ENCODE results near the gene C3orf22. TPM values are rescaled to one million over a fixed set of nuclear protein-coding genes. Genes with fewer than 3 reads are reported as not detected.

The C3orf22 gene
- total RNA-seq, 1 experiment from 2014 or later: not detected

DNA sequence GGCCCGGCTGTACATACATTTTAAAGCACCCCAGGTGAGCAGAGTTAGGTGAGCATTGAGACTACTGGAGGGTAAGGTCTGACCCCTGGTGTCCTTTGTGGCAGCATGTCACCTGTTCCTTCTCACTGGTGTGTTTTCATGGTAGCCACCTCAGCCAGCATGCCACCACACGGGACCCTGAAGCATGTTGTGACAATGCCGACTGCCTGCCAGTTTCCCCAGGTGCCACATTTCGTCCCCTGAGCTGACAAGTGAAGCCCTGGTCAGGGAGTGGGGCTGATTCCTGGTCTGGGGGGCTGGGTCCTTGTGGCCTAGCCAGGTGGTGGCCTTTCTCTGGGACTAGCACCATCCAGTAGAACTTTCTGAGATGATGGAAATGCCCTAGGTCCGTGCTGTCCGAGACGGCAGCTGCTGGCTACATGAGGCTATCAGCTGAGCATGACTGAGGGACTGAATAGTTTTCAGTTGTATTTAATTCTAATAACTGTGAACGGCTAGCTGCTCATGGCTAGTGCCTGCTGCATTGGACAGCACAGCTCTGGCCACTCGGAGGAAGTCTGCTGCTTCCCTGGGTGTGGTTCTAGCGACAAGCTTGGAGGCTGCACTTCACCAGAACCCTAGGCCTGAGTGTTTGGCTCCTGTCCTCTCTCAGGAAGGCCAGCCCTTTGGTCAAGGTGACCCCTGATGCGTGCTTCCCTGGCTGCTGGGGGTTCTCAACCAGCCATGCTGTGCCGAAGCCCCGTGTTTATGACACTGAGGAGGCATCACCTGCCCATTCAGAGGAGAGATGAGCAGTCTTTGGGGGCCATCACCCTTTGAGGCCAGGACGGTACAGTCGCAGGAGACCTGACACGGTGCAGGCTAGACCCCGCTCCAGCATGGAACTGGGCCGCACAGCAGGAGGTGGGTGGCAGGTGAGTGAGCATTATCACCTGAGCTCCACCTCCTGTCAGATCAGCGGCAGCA, 3.9 kb downstream of the C3orf22 start:
- ChIA-PET POLR2A (ENCODE audit: unreplicated experiment) (no interaction called here), CTCF (no interaction called here)
- no peaks in the 10 kb centered on the region for H3K36me3 ChIP-seq (ENCODE audit: low read depth)
- no TSS peak for BruUV-seq (replicated peaks)
- H3K27ac ChIP-seq: no peak overlapping the region
- H3K9me3 ChIP-seq (ENCODE audit: insufficient read depth, low read depth): no peaks in the 10 kb centered on the region
- no peaks in the 10 kb centered on the region for H3K4me1 ChIP-seq (replicated peaks; ENCODE audit: insufficient read depth)
- H2AFZ ChIP-seq: no peak overlapping the region
- no peak overlapping the region for H3K4me3 ChIP-seq
- peaks cover 27% of the 10 kb centered on the region for H3K27me3 ChIP-seq (ENCODE audit: insufficient read depth, low read depth)
- H3K79me2 ChIP-seq (ENCODE audit: low read depth): no peaks in the 10 kb centered on the region
- DNase-seq: no peak
- H4K20me1 ChIP-seq (ENCODE audit: insufficient read depth): no peaks in the 10 kb centered on the region
- H3F3A ChIP-seq (ENCODE audit: insufficient read depth, low read depth): no peaks in the 10 kb centered on the region
- no peak overlapping the region for H3K4me2 ChIP-seq
- no peaks in the 10 kb centered on the region for H3K9me2 ChIP-seq (ENCODE audit: insufficient read depth)
- TF ChIP-seq, protein P1, sequence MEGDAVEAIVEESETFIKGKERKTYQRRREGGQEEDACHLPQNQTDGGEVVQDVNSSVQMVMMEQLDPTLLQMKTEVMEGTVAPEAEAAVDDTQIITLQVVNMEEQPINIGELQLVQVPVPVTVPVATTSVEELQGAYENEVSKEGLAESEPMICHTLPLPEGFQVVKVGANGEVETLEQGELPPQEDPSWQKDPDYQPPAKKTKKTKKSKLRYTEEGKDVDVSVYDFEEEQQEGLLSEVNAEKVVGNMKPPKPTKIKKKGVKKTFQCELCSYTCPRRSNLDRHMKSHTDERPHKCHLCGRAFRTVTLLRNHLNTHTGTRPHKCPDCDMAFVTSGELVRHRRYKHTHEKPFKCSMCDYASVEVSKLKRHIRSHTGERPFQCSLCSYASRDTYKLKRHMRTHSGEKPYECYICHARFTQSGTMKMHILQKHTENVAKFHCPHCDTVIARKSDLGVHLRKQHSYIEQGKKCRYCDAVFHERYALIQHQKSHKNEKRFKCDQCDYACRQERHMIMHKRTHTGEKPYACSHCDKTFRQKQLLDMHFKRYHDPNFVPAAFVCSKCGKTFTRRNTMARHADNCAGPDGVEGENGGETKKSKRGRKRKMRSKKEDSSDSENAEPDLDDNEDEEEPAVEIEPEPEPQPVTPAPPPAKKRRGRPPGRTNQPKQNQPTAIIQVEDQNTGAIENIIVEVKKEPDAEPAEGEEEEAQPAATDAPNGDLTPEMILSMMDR (conservative IDR thresholded peaks at IDR 0.05): no peak
- TF ChIP-seq EZH2 (IDR thresholded peaks at IDR 0.05; ENCODE audit: low read depth): no peak
- intact Hi-C loops (cut with micrococcal nuclease; ENCODE audit: unreplicated experiment): no loop called here

DNA sequence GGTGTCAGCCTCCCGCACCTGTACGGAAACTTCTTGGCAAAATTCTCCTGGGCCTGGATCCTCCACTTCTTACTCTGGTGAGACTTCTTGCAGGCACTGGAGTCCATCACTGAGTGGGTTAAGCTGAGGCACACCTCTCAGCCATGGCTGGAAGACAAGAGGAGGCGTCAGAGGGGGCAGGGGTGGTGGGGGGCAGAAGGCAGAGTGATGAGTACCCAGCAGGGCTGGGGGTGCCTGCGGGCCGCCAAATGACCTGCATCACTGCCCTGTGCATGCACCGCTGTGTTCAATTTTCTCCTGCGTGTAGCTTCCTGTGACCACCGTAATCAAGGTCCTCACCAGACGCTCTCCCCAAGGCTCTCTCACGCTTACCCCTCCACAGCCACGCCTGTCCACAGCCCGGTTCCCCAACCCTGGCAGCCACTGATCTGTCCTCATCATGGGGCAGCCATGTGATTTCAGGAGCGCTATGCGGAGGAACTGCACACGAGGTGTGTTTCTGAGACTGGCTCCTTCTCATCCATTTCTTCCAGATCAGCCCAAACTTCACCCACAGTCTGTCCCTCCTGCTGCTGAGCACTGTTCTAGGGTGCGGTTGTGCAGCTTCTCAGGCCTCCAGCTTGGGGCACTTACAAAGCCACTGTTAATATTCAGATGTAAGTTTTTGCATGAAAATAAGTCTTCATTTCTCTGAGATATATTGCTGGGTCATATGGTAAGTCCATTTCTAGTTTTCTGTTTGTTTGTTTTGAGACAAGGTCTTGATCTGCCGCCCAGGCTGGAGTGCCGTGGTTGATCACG, 5.2 kb downstream of the C3orf22 start:
- TF ChIP-seq, protein P1 (conservative IDR thresholded peaks at IDR 0.05): no peak
- no peak for TF ChIP-seq EZH2 (IDR thresholded peaks at IDR 0.05; ENCODE audit: low read depth)

DNA sequence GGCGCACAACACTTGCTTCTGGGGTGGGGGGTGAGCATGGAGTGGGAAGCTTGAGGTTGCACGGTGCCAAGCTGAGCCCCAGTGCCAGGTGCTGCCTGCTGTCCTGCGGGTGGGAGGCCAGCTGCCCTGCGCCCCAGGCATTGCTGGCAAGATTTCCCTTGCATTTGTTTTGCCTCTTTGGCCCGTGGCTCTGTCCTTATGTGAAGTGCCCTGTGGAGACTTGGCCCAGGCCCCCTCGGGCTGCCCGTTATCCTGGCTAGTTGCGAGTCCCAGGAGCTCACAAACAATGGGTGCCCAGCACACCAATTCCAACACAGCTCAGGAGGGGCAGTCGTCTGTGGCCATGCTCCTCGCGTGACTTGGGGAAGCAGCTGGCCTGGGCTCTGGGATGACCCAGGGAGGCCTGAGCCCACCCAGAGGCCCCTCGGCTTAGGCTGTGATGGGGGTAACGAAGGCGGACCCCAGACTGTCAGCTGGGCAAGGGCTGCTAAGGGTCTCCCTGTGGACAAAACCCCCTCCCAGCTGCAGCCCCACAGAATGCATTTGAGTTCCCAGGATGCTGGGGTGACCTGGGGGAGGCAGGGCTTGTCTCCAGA, 5.9 kb downstream of the C3orf22 start:
- Histone ChIP-seq H4K20me1 (ENCODE audit: insufficient read depth) (no peaks in the 10 kb centered on the region; the same call in 1 of the 2 replicates), H3K9me2 (ENCODE audit: insufficient read depth) (no peaks in the 10 kb centered on the region), H3K27ac (no peak overlapping the region), H3K27me3 (ENCODE audit: insufficient read depth, low read depth) (peaks cover 44% of the 10 kb centered on the region), H3F3A (ENCODE audit: insufficient read depth, low read depth) (no peaks in the 10 kb centered on the region), H3K9me3 (ENCODE audit: insufficient read depth, low read depth) (no peaks in the 10 kb centered on the region), H2AFZ (no peak overlapping the region), H3K36me3 (ENCODE audit: low read depth) (no peaks in the 10 kb centered on the region), H3K79me2 (ENCODE audit: low read depth) (no peaks in the 10 kb centered on the region), H3K4me3 (no peak overlapping the region), H3K4me1 (replicated peaks; ENCODE audit: insufficient read depth) (no peaks in the 10 kb centered on the region), H3K4me2 (no peak overlapping the region)
- DNase-seq: no peak
- POLR2A ChIA-PET (ENCODE audit: unreplicated experiment): interaction anchor here (0.6 kb wide), 1 partner anchor 1413 kb away, joined by 4 read pairs; no protein-coding TSS in a partner anchor
- CTCF ChIA-PET: interaction anchor here (0.7 kb wide), 1 partner anchor 29 kb away, joined by 13 read pairs; the partner anchor contains the start of gene CHST13
- intact Hi-C loops (cut with micrococcal nuclease; ENCODE audit: unreplicated experiment): no loop called here
- no peak for TF ChIP-seq EZH2 (IDR thresholded peaks at IDR 0.05; ENCODE audit: low read depth)
- TF ChIP-seq, protein P1 (conservative IDR thresholded peaks at IDR 0.05): no peak
- BruUV-seq (replicated peaks): no TSS peak

More for the DNA sequence above, 5.2 kb downstream of the C3orf22 start:
- Histone ChIP-seq H2AFZ (no peak overlapping the region), H3K79me2 (ENCODE audit: low read depth) (no peaks in the 10 kb centered on the region), H3K9me2 (ENCODE audit: insufficient read depth) (no peaks in the 10 kb centered on the region), H3K4me3 (no peak overlapping the region), H3K4me1 (replicated peaks; ENCODE audit: insufficient read depth) (no peaks in the 10 kb centered on the region), H3K27me3 (ENCODE audit: insufficient read depth, low read depth) (peaks cover 38% of the 10 kb centered on the region), H3K9me3 (ENCODE audit: insufficient read depth, low read depth) (no peaks in the 10 kb centered on the region), H3K27ac (no peak overlapping the region), H3K36me3 (ENCODE audit: low read depth) (no peaks in the 10 kb centered on the region), H4K20me1 (ENCODE audit: insufficient read depth) (no peaks in the 10 kb centered on the region; the same call in 1 of the 2 replicates), H3K4me2 (no peak overlapping the region), H3F3A (ENCODE audit: insufficient read depth, low read depth) (no peaks in the 10 kb centered on the region)
- no TSS peak for BruUV-seq (replicated peaks)
- intact Hi-C loops (cut with micrococcal nuclease; ENCODE audit: unreplicated experiment): no loop called here
- CTCF ChIA-PET: interaction anchor here (0.7 kb wide), 1 partner anchor 29 kb away, joined by 13 read pairs; the partner anchor contains the start of gene CHST13
- POLR2A ChIA-PET (ENCODE audit: unreplicated experiment): interaction anchor here (0.6 kb wide), 1 partner anchor 1414 kb away, joined by 4 read pairs; no protein-coding TSS in a partner anchor
- DNase-seq: no peak
